ENCODE measurements around the gene KIR3DL2.
"Not testable (repeated sequence)": the region's sequence is repeated elsewhere in the genome, so short reads cannot be mapped to it uniquely, and the experiment has no call there.

Gene KIR3DL2

GRCh38 chr19:54850061-54850640 is at the start of gene KIR3DL2:
KIR3DL2 (plus strand) TSS chr19:54850443; CDS start chr19:54850476, 33 bp downstream.
- not testable (repeated sequence) for DNase-seq (ENCODE audit: low spot score)

GRCh38 chr19:54803410-54803809 is 46.8 kb upstream of the KIR3DL2 start, which contains the start of gene KIR2DL4:
KIR2DL4 (plus strand) TSS chr19:54803610; CDS start chr19:54803652, 42 bp downstream.
- no peak for DNase-seq (ENCODE audit: low spot score)

- no peak for DNase-seq (ENCODE audit: low spot score)
Measured at GRCh38 chr19:54804101-54804500, 46.1 kb upstream of the KIR3DL2 start.

GRCh38 chr19:54804571-54804970 is 45.7 kb upstream of the KIR3DL2 start:
- DNase-seq (ENCODE audit: low spot score) = no peak

GRCh38 chr19:54805665-54806515 is 44.4 kb upstream of the KIR3DL2 start:
- no peak for DNase-seq (ENCODE audit: low spot score)

GRCh38 chr19:54806516-54806838 is 43.8 kb upstream of the KIR3DL2 start:
- no peak for DNase-seq (ENCODE audit: low spot score)

GRCh38 chr19:54814571-54814970 is 35.7 kb upstream of the KIR3DL2 start:
- DNase-seq (ENCODE audit: low spot score) = not testable (repeated sequence)

- not testable (repeated sequence) for DNase-seq (ENCODE audit: low spot score)
Measured at GRCh38 chr19:54816251-54816650, 34.0 kb upstream of the KIR3DL2 start, which contains the start of gene KIR3DL1. KIR3DL1 (plus strand) TSS chr19:54816468.

GRCh38 chr19:54817670-54818536 is 32.3 kb upstream of the KIR3DL2 start:
- no peak for DNase-seq (ENCODE audit: low spot score)

- not testable (repeated sequence) for DNase-seq (ENCODE audit: low spot score)
Measured at GRCh38 chr19:54824416-54824815, 25.8 kb upstream of the KIR3DL2 start.

GRCh38 chr19:54825326-54825725 is 24.9 kb upstream of the KIR3DL2 start:
- DNase-seq (ENCODE audit: low spot score) = not testable (repeated sequence)

GRCh38 chr19:54828064-54828463 is 22.2 kb upstream of the KIR3DL2 start:
- DNase-seq (ENCODE audit: low spot score) = not testable (repeated sequence)

- not testable (repeated sequence) for DNase-seq (ENCODE audit: low spot score)
Measured at GRCh38 chr19:54832496-54832895, 17.7 kb upstream of the KIR3DL2 start, which contains the start of gene KIR2DS4. KIR2DS4 (plus strand) TSS chr19:54832676.

- DNase-seq (ENCODE audit: low spot score) = not testable (repeated sequence)
Measured at GRCh38 chr19:54835126-54835525, 15.1 kb upstream of the KIR3DL2 start.

- DNase-seq (ENCODE audit: low spot score) = not testable (repeated sequence)
Measured at GRCh38 chr19:54837522-54837921, 12.7 kb upstream of the KIR3DL2 start.

- not testable (repeated sequence) for DNase-seq (ENCODE audit: low spot score)
Measured at GRCh38 chr19:54843171-54843570, 7.1 kb upstream of the KIR3DL2 start.

GRCh38 chr19:54850930-54851329 is 687 bp downstream of the KIR3DL2 start:
- DNase-seq (ENCODE audit: low spot score) = no peak

- no peak for DNase-seq (ENCODE audit: low spot score)
Measured at GRCh38 chr19:54851353-54851752, 1.1 kb downstream of the KIR3DL2 start.

GRCh38 chr19:54855241-54855640 is 5.0 kb downstream of the KIR3DL2 start:
- not testable (repeated sequence) for DNase-seq (ENCODE audit: low spot score)

GRCh38 chr19:54858476-54858875 is 8.2 kb downstream of the KIR3DL2 start:
- not testable (repeated sequence) for DNase-seq (ENCODE audit: low spot score)

- not testable (repeated sequence) for DNase-seq (ENCODE audit: low spot score)
Measured at GRCh38 chr19:54859421-54859820, 9.2 kb downstream of the KIR3DL2 start.

GRCh38 chr19:54863459-54863858 is 13.2 kb downstream of the KIR3DL2 start:
- not testable (repeated sequence) for DNase-seq (ENCODE audit: low spot score)
